ENCODE results near the gene MS4A6A. TPM values are rescaled to one million over a fixed set of nuclear protein-coding genes. Genes with fewer than 3 reads are reported as not detected.

Gene MS4A6A
- total and polyA plus RNA-seq, 9 of the 15 experiments (the other 6 are each of a cell fraction or from before 2014, with no cell fraction given): 0.57 to 9.5 (median 4.2) TPM

GRCh38 chr11:60159868-60160267, 23.0 kb downstream of the MS4A6A start (continued):
- TF ChIP-seq MGA (IDR thresholded peaks at IDR 0.05): no peak
- no peak for TF ChIP-seq BMI1 (IDR thresholded peaks at IDR 0.05; ENCODE audit: low read length)
- no peak for TF ChIP-seq UBTF (IDR thresholded peaks at IDR 0.05; ENCODE audit: borderline replicate concordance in 1 of 2, low read depth in 2 of 2, low read length in 2 of 2)
- no peak for TF ChIP-seq MECOM (CRISPR knock-in tag; IDR thresholded peaks at IDR 0.05)
- no peak for TF ChIP-seq ZNF311 (CRISPR knock-in tag; IDR thresholded peaks at IDR 0.05)
- TF ChIP-seq GABPB2 (CRISPR knock-in tag; conservative IDR thresholded peaks at IDR 0.05): no peak
- no peak for TF ChIP-seq ZNF316 (IDR thresholded peaks at IDR 0.05)
- TF ChIP-seq ZNF699 (CRISPR knock-in tag; IDR thresholded peaks at IDR 0.05; ENCODE audit: insufficient replicate concordance): no peak
- no peak for TF ChIP-seq ETS1 (conservative IDR thresholded peaks at IDR 0.05; ENCODE audit: control insufficient read depth, low read depth, low read length)
- TF ChIP-seq BDP1 (IDR thresholded peaks at IDR 0.05; ENCODE audit: insufficient read depth, insufficient read length): no peak

Data from K562 (cell line).